Nephron progenitor cell (in vitro differentiated cells): ENCODE results near the gene HIVEP2.
A peak's percentile ranks its signal among the peaks of the same experiment; 100 is the strongest.

Source experiments
- DNase-seq: peaks from one replicate; pipeline ENCODE4 v3.0.0; 2021
- H3K27ac Mint-ChIP-seq: 2 replicates; pipeline ENCODE4 v1.8.0; 2021; ENCODE audit warnings: mild to moderate bottlenecking, moderate library complexity, mixed read lengths
- H3K27me3 Mint-ChIP-seq: 2 replicates; pipeline ENCODE4 v1.8.0; 2021; ENCODE audit warnings: mild to moderate bottlenecking, low read depth, mixed read lengths; ENCODE audit not compliant: poor library complexity
- H3K36me3 Mint-ChIP-seq: 2 replicates; pipeline ENCODE4 v1.8.0; 2021; ENCODE audit warnings: low read depth, mixed read lengths
- H3K4me1 Mint-ChIP-seq: 2 replicates; pipeline ENCODE4 v1.8.0; 2021; ENCODE audit warnings: mixed read lengths
- H3K4me3 Mint-ChIP-seq: 2 replicates; pipeline ENCODE4 v1.8.0; 2021; ENCODE audit warnings: mild to moderate bottlenecking, moderate library complexity, mixed read lengths
- H3K9me3 Mint-ChIP-seq: 2 replicates; pipeline ENCODE4 v1.8.0; 2021; ENCODE audit warnings: mild to moderate bottlenecking, moderate library complexity, mixed read lengths
- TF ChIP-seq, protein P1 (sequence below): fragments of 200-600 bp; sonication (generic); IDR thresholded peaks from 2 replicates; pipeline ENCODE4 v1.5.0; 2021; ENCODE audit warnings: antibody characterized with exemption

HIVEP2 gene

DNA sequence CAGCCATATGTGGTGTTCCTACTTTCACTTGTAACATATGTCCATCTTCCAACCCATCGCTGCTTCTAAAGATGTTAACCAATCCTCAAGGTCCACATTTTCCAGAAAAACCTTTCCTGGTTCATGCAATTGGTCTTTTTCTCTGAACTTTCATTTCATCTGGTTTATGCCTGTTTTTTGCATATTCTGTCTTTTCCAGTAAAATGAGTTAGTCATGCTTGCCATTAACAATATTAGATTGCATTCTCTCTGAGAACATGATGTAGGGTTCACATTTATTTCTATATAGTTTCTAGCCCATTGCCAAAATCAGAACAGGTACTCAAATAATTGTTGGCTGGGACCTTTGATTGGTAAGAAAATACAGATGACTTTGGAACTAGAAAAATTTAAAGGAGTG lies 36.7 kb downstream of the HIVEP2 start:
- peaks cover 11% of the 10 kb centered on the region for H3K36me3 Mint-ChIP-seq

DNA sequence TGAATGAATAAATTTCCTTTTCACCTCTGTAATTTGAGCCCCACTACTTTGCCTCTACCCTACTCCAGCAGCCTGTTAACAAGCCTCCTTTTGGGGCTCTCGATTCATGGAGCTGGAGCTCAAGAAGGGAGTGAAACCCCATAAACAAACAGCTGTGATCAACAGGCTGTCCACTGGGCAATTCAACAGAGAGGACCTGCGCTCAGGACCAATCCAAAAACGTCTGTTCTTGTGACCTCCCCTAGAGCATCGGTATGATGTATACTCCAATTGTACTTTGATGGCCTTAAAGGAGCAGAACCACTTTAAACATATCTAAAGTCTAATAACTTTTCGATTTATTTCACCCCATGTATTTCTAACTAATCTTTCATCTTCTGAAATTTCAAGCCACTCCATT lies 37.4 kb downstream of the HIVEP2 start:
- TF ChIP-seq, protein P1, sequence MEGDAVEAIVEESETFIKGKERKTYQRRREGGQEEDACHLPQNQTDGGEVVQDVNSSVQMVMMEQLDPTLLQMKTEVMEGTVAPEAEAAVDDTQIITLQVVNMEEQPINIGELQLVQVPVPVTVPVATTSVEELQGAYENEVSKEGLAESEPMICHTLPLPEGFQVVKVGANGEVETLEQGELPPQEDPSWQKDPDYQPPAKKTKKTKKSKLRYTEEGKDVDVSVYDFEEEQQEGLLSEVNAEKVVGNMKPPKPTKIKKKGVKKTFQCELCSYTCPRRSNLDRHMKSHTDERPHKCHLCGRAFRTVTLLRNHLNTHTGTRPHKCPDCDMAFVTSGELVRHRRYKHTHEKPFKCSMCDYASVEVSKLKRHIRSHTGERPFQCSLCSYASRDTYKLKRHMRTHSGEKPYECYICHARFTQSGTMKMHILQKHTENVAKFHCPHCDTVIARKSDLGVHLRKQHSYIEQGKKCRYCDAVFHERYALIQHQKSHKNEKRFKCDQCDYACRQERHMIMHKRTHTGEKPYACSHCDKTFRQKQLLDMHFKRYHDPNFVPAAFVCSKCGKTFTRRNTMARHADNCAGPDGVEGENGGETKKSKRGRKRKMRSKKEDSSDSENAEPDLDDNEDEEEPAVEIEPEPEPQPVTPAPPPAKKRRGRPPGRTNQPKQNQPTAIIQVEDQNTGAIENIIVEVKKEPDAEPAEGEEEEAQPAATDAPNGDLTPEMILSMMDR: no peak
- Mint-ChIP-seq H3K27me3 (no peaks in the 10 kb centered on the region), H3K27ac (peak overlapping the region; percentile 28), H3K4me3 (no peak overlapping the region), H3K9me3 (peaks cover 3% of the 10 kb centered on the region), H3K36me3 (peaks cover 4% of the 10 kb centered on the region), H3K4me1 (peaks cover 19% of the 10 kb centered on the region)
- DNase-seq: no peak

More for the DNA sequence above, 36.7 kb downstream of the HIVEP2 start:
- no peak for DNase-seq
- Mint-ChIP-seq H3K4me3 (no peak overlapping the region), H3K4me1 (peaks cover 19% of the 10 kb centered on the region), H3K27ac (no peak overlapping the region), H3K9me3 (peaks cover 5% of the 10 kb centered on the region), H3K27me3 (no peaks in the 10 kb centered on the region)
- TF ChIP-seq, protein P1: no peak

DNA sequence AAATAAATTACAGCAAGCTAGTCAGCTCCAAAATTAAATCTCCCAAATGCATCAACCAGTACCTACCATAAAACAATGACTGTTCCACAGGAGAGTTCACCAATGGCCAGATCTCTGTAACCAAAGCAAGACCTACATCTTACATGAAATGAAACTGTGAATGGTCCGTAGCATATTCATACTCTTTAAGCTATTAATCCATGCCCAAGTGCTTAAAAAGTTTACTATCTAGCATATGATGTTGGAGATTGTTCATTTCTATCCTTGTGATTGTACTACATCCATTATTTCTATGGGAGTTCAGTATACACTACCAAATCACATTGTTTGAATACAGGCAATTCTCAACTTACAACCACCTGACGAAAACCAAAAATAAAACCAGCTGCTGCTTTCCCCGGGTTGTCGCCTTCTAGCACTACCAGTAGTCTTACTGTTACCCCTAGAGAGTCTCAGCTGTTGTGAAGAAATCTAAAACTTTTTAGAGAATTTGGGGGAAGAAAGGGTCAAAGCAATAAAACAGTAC lies 38.0 kb downstream of the HIVEP2 start:
- Mint-ChIP-seq H3K4me3 (no peak overlapping the region), H3K27ac (peak overlapping the region; percentile 28), H3K27me3 (no peaks in the 10 kb centered on the region), H3K9me3 (no peaks in the 10 kb centered on the region), H3K36me3 (no peaks in the 10 kb centered on the region), H3K4me1 (peaks cover 19% of the 10 kb centered on the region)
- TF ChIP-seq, protein P1: no peak
- no peak for DNase-seq

DNA sequence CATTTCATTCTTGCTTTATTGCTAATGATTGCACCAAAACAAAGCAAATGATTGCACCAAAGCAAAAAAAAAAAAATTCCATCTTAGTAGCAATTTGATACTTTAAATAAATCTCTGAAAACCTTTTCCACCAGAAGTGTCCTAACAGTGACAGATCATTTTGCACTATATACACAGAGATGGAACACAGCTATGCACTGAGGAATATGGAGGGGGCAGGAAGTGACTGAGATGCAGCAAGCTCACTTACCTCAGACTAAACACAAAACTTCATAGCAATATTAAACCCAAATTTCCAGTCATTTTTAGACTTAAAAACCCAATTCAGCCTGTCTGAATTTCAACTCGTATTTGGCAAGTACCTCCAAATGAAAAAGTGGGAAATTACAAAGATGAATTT lies 41.2 kb downstream of the HIVEP2 start:
- TF ChIP-seq, protein P1: no peak
- H3K4me3 Mint-ChIP-seq: no peak overlapping the region
- no peak overlapping the region for H3K27ac Mint-ChIP-seq
- no peaks in the 10 kb centered on the region for H3K9me3 Mint-ChIP-seq
- H3K4me1 Mint-ChIP-seq: peaks cover 19% of the 10 kb centered on the region
- H3K27me3 Mint-ChIP-seq: no peaks in the 10 kb centered on the region
- DNase-seq: no peak
- no peaks in the 10 kb centered on the region for H3K36me3 Mint-ChIP-seq

DNA sequence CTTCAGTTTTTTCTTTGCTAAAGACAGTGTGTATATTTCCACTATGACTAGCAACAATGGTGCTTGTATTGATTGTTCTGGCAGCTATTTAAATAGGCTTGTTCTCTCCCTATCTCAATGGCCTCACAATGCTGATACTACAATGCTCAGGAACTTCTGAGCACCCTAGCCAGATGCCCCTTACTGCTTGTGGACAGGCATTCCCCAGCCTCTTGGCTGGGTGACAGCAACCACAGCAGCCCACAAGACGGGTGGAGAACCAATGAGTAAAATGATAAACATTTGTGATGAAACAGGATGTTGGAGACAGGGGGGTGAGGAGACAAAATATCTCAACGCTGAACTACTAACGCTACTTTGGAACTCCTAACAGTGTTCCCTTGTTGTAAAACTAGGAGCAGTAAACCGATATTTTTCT lies 42.3 kb downstream of the HIVEP2 start:
- peak overlapping the region; percentile 26 for H3K27ac Mint-ChIP-seq

DNA sequence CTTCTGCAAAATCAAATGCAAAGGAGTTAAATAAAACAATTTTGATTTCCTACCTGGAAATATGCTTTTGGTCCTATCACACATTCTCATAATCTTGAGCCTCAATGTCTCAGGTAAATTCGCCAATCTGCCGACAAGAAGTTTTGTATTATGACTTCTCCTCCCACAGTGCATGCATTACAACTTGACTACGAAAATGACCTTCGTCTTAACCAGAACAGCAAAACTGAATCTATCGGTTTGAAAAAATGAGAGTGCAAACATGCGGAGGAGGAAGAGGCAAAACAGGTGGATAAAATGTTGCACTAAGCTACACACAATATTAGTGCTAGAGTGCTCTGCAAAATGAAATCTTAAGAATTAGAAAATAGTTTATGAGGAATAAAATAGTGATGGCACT lies 43.4 kb downstream of the HIVEP2 start:
- H3K4me3 Mint-ChIP-seq: no peak overlapping the region
- no peaks in the 10 kb centered on the region for H3K9me3 Mint-ChIP-seq
- H3K27ac Mint-ChIP-seq: no peak overlapping the region

More for the DNA sequence above, 42.3 kb downstream of the HIVEP2 start:
- H3K4me1 Mint-ChIP-seq: peaks cover 12% of the 10 kb centered on the region
- TF ChIP-seq, protein P1: no peak
- no peak overlapping the region for H3K4me3 Mint-ChIP-seq
- H3K9me3 Mint-ChIP-seq: no peaks in the 10 kb centered on the region
- no peaks in the 10 kb centered on the region for H3K36me3 Mint-ChIP-seq
- no peak for DNase-seq
- no peaks in the 10 kb centered on the region for H3K27me3 Mint-ChIP-seq

More for the DNA sequence above, 43.4 kb downstream of the HIVEP2 start:
- Mint-ChIP-seq H3K4me1 (peaks cover 5% of the 10 kb centered on the region), H3K27me3 (no peaks in the 10 kb centered on the region), H3K36me3 (no peaks in the 10 kb centered on the region)
- TF ChIP-seq, protein P1: no peak
- DNase-seq: no peak
